Endothelial cell of umbilical vein (primary cell): ENCODE measurements around the gene CLIC1. TPM values are rescaled to one million over a fixed set of nuclear protein-coding genes. Genes with fewer than 3 reads are reported as not detected.

Experiments
- BruUV-seq: library from RNA; stranded (reverse); fragments of 400-500 nt; replicated peaks from 2 replicates; lab custom pipeline; 2021; lab: Mats Ljungman, UMichigan
- CTCF ChIA-PET: fragments of 300-600, 350-600 bp; sonication (Branson Sonifier 250); formaldehyde crosslinking; loops from one replicate; lab custom pipeline; 2021; ENCODE audit warnings: antibody characterized with exemption, inconsistent platforms; lab: Charles Lee
- POLR2A ChIA-PET: fragments of 300-600, 350-600 bp; sonication (Branson Sonifier 250); formaldehyde crosslinking; loops from one replicate; lab custom pipeline; 2021; ENCODE audit warnings: antibody characterized with exemption, inconsistent platforms; lab: Charles Lee
- DNase-seq: peaks from one replicate; pipeline ENCODE4 v3.0.0-alpha.2; 2011; ENCODE audit warnings: low read depth, low spot score
- FAIRE-seq: peaks from 2 replicates; lab custom pipeline; 2011; peaks lifted over from hg19 to GRCh38; lab: Jason Lieb, UNC
- H2AFZ ChIP-seq: 2 replicates; pipeline ENCODE4 v1.6.0; 2012; ENCODE audit warnings: low read depth, low read length, control low read depth, inconsistent platforms
- H3K27ac ChIP-seq: 2 replicates; pipeline ENCODE4 v1.5.1; 2011; ENCODE audit warnings: low read depth, mild to moderate bottlenecking, control low read depth, low read length, moderate library complexity; ENCODE audit not compliant: insufficient read depth
- H3K27me3 ChIP-seq, 2 experiments: 2 replicates each; pipeline versions ENCODE4 v1.6.0 to v1.6.1; 2011; ENCODE audit warnings: low read length in 2 of 2, mixed read lengths in 1 of 2; ENCODE audit not compliant: control insufficient read depth in 2 of 2, insufficient read depth in 2 of 2
- H3K36me3 ChIP-seq, 2 experiments: 2 replicates in 1 of 2; 3 replicates in 1 of 2; pipeline ENCODE4 v1.5.1; 2011; ENCODE audit warnings: low read length in 2 of 2, mild to moderate bottlenecking in 1 of 2, moderate library complexity in 1 of 2; ENCODE audit not compliant: control insufficient read depth in 2 of 2, insufficient read depth in 2 of 2; ENCODE audit errors: extremely low read depth in 1 of 2
- H3K4me1 ChIP-seq: 3 replicates; pipeline ENCODE4 v1.5.1; 2011; ENCODE audit warnings: mild to moderate bottlenecking, low read length; ENCODE audit not compliant: control insufficient read depth, insufficient read depth; ENCODE audit errors: extremely low read depth
- H3K4me2 ChIP-seq: 2 replicates; pipeline ENCODE4 v1.6.1; 2011; ENCODE audit warnings: low read length, control low read depth, mixed read lengths; ENCODE audit not compliant: insufficient read depth
- H3K4me3 ChIP-seq, 3 experiments: fragments of 200-600 bp in 1 of 3; sonication (generic), shearing (Covaris generic) in 1 of 3; replicated peaks in 1 of 3; 2 replicates each; pipeline ENCODE4 v1.5.1; 2011 to 2016; ENCODE audit warnings: control low read depth in 3 of 3, low read length in 3 of 3, mild to moderate bottlenecking in 2 of 3, inconsistent platforms in 1 of 3, low read depth in 1 of 3, moderate library complexity in 1 of 3; ENCODE audit not compliant: insufficient read depth in 1 of 3
- H3K79me2 ChIP-seq: 2 replicates; pipeline ENCODE4 v1.6.0; 2012; ENCODE audit warnings: low read length, inconsistent platforms; ENCODE audit not compliant: control insufficient read depth, insufficient read depth
- H3K9ac ChIP-seq: replicated peaks from 2 replicates; pipeline ENCODE3; 2011; ENCODE audit warnings: low read length, control low read depth; ENCODE audit not compliant: insufficient read depth; ENCODE audit errors: extremely low read depth
- H3K9me1 ChIP-seq: replicated peaks from 3 replicates; pipeline ENCODE4 v1.6.0; 2011; ENCODE audit warnings: mild to moderate bottlenecking, low read length; ENCODE audit not compliant: control insufficient read depth, insufficient read depth; ENCODE audit errors: extremely low read depth
- H3K9me3 ChIP-seq: replicated peaks from 2 replicates; pipeline ENCODE4 v1.5.1; 2012; ENCODE audit warnings: low read length, inconsistent platforms; ENCODE audit not compliant: control insufficient read depth, insufficient read depth
- H4K20me1 ChIP-seq: replicated peaks from 2 replicates; pipeline ENCODE3; 2011; ENCODE audit warnings: mild to moderate bottlenecking, low read length; ENCODE audit not compliant: control insufficient read depth, insufficient read depth; ENCODE audit errors: extremely low read depth
- FOS ChIP-seq: IDR thresholded peaks from 2 replicates; pipeline ENCODE4 v1.6.1; 2011; ENCODE audit warnings: mild to moderate bottlenecking, low read length, moderate library complexity, borderline replicate concordance; ENCODE audit not compliant: insufficient read depth
- GATA2 ChIP-seq: IDR thresholded peaks from 2 replicates; pipeline ENCODE4 v1.7.0; 2011; ENCODE audit warnings: low read depth, mild to moderate bottlenecking, moderate library complexity, mixed read lengths, low read length; ENCODE audit not compliant: insufficient read length, insufficient read depth
- MAX ChIP-seq: IDR thresholded peaks from 2 replicates; pipeline ENCODE4 v1.6.1; 2011; ENCODE audit not compliant: insufficient read depth, insufficient read length
- MYC ChIP-seq: IDR thresholded peaks from one replicate; pipeline ENCODE4 v1.6.1; 2011; ENCODE audit warnings: mild to moderate bottlenecking, low read depth, low read length
- POLR2A ChIP-seq: IDR thresholded peaks from 2 replicates; pipeline ENCODE4 v1.6.1; 2012; ENCODE audit warnings: low read depth, mild to moderate bottlenecking, control low read depth, low read length
- POLR2AphosphoS5 ChIP-seq: IDR thresholded peaks from 2 replicates; pipeline ENCODE4 v1.6.1; 2012; ENCODE audit warnings: low read depth, mild to moderate bottlenecking, control low read depth, low read length, moderate library complexity; ENCODE audit not compliant: insufficient read depth
- dilution Hi-C: fragments of 300-500 bp; cut with MboI; formaldehyde crosslinking; loops from one replicate; pipeline ENCODE4 v1.15.0; 2019; ENCODE audit warnings: low sequenced_read_pairs; ENCODE audit not compliant: extremely low pct_ligation_motif_present
- intact Hi-C: fragments of 100-400 bp; cut with micrococcal nuclease; formaldehyde crosslinking; loops from one replicate; pipeline ENCODE4 v1.10.0; 2022
- polyA plus RNA-seq, 4 experiments: library from polyadenylated mRNA; depleted of rRNA in 3 of 4; stranded (reverse) in 3 of 4; unstranded in 1 of 4; fragments of >200 nt; gene quantifications; 2 replicates each; pipeline versions ENCODE4 v1.2.1 to v1.2.3, GENCODE V29; 2011 to 2012; ENCODE audit warnings: missing spikeins in 1 of 4
- total RNA-seq: library from RNA; stranded (reverse); gene quantifications from 2 replicates; pipeline ENCODE4 v1.2.3, GENCODE V29; 2021

Gene CLIC1
- total and polyA plus RNA-seq, 2 donors (not counting 3 experiments of a cell fraction or from before 2014, with no cell fraction given): 543 to 578 TPM

DNA sequence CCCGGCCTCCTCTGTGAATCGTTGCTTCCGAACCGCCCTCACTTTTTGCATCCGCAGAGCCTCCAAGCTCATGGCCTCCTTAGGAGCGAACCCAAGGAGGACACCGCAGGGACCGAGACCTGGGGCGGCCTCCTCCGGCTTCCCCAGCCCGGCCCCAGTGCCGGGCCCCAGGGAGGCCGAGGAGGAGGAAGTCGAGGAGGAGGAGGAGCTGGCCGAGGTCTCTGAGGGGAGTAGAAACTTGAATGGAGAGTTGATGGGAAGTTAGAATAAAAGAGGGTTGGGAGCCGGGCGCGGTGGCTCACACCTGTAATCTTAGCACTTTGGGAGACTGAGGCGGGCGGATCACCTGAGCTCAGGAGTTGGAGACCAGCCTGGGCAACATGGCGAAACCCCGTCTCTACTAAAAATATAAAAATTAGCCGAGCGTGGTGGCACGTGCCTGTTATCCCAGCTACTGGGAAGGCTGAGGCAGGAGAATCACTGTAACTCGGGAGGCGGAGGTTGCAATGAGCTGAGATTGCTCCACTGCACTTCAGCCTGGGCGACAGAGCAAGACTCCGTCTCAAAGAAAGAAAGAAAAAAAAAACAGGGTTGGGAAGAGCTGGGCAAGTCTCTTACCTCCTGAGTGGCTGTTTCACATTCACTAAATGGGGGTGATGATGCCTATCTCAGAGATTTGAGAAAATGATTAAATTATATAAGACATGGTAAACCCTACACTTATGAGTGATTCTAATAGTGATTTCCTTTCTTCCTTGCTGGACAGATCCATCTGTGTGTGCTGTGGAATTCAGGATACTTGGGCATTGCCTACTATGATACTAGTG lies 4.3 kb upstream of the CLIC1 start:
- FAIRE-seq: peak; percentile 67
- H3K27me3 ChIP-seq: no peaks in the 10 kb centered on the region
- intact Hi-C loops (loop anchor here (1.0 kb wide), 1 partner anchor 120 kb away; the partner anchor contains the start of gene PRRC2A), dilution Hi-C loops (no loop called here)
- H3K4me2 ChIP-seq: peak overlapping the region; percentile 79
- peak overlapping the region; percentile 81 for H3K9ac ChIP-seq
- peak; percentile 2 for TF ChIP-seq POLR2A
- TF ChIP-seq MYC: no peak
- no peak for TF ChIP-seq FOS
- H3K4me3 ChIP-seq: peak overlapping the region; percentile 23 to 76 (median 61)
- ChIA-PET CTCF (interaction anchor here (0.9 to 6.0 kb wide), 7 partner anchors 29 to 103 kb away, joined by 3 to 55 read pairs (median 5); partner anchors contain the start of genes ABHD16A and LY6G5C), POLR2A (interaction anchor here (1.2 to 2.0 kb wide), 2 partner anchors 11 to 37 kb away, joined by 4 to 5 read pairs; partner anchors contain the start of genes ABHD16A and DDAH2)
- no peaks in the 10 kb centered on the region for H3K9me3 ChIP-seq
- no peaks in the 10 kb centered on the region for H3K9me1 ChIP-seq
- peak overlapping the region; percentile 35 for H2AFZ ChIP-seq
- no peak for DNase-seq
- H3K79me2 ChIP-seq: peaks cover 16% of the 10 kb centered on the region
- H3K36me3 ChIP-seq: no peaks in the 10 kb centered on the region
- H4K20me1 ChIP-seq: no peaks in the 10 kb centered on the region
- BruUV-seq: no TSS peak
- H3K4me1 ChIP-seq: peaks cover 31% of the 10 kb centered on the region
- H3K27ac ChIP-seq: peak overlapping the region; percentile 19

DNA sequence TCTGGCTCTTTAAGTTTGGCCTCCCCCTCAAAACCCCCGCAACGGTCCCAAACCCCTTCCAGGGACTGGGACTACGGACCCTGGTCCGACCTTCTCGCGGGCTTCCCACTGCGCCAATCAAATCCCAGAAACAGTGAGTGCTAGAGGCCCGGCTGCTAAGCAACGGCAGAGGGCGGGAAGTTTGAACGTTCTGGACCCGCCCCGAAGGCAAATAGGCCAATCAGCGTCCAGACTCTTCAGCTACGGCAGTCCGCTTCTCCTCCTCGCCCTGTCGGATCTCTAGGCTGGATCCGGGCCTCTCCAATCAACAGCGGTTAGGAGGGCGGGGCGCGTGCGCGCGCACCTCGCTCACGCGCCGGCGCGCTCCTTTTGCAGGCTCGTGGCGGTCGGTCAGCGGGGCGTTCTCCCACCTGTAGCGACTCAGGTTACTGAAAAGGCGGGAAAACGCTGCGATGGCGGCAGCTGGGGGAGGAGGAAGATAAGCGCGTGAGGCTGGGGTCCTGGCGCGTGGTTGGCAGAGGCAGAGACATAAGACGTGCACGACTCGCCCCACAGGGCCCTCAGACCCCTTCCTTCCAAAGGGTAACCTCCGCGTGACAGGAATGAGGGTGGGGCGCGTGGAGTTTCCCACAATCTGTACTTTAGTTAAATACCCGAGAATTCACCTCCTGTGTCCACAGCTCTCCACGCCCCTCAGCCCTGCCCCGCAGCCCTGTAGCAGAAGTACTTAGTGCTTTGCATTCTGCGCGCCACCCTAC lies 3.5 kb upstream of the CLIC1 start, which contains the start of gene MSH5:
Gene MSH5, plus strand, starts transcription at position 367 of the 758 bp plus-strand sequence. CDS start 462 bp downstream, outside the sequence.
- Histone ChIP-seq H2AFZ (peak within 1 kb of the TSS; percentile 35), H3K4me3 (peak within 1 kb of the TSS; percentile 23 to 76 (median 61)), H3K36me3 (no peaks in the 10 kb centered on the region), H3K9me1 (no peaks in the 10 kb centered on the region), H4K20me1 (no peaks in the 10 kb centered on the region), H3K4me1 (peaks cover 31% of the 10 kb centered on the region), H3K79me2 (peaks cover 24% of the 10 kb centered on the region), H3K9me3 (no peaks in the 10 kb centered on the region), H3K4me2 (peak within 1 kb of the TSS; percentile 79), H3K27me3 (no peaks in the 10 kb centered on the region), H3K27ac (peak within 1 kb of the TSS; percentile 94), H3K9ac (peak within 1 kb of the TSS; percentile 81)
- intact Hi-C loops: loop anchor here (1.0 to 10.0 kb wide), 7 partner anchors 37 to 195 kb away; partner anchors contain the start of genes ABHD16A, ATP6V1G2, BAG6 and C6orf47
- BruUV-seq: TSS peak; percentile 11
- FAIRE-seq (peak; percentile 99), DNase-seq (peak; percentile 100)
- dilution Hi-C loops: no loop called here
- CTCF ChIA-PET: interaction anchor here (0.8 to 6.0 kb wide), 10 partner anchors 10 to 104 kb away, joined by 3 to 55 read pairs (median 6); partner anchors contain the start of genes ABHD16A, DDAH2 and LY6G5C
- TF ChIP-seq GATA2: no peak
- peak; percentile 65 for TF ChIP-seq POLR2A
- peak; percentile 43 for TF ChIP-seq MAX
- no peak for TF ChIP-seq FOS
- TF ChIP-seq POLR2AphosphoS5: peak; percentile 76
- POLR2A ChIA-PET: interaction anchor here (0.5 to 3.2 kb wide), 5 partner anchors 10 to 159 kb away, joined by 3 to 19 read pairs (median 4); partner anchors contain the start of genes ABHD16A, DDAH2, HSPA1A and HSPA1B
